Loucy (cell line): ENCODE measurements around the gene CCDC158.

Experiments used
- CTCF ChIP-seq: fragments of 200-600 bp; sonication (generic); conservative IDR thresholded peaks from 2 replicates; pipeline ENCODE4 v1.5.1; 2014; ENCODE audit warnings: mild to moderate bottlenecking, antibody characterized with exemption, low read length
- EZH2phosphoT487 ChIP-seq: fragments of 200-600 bp; IDR thresholded peaks from 2 replicates; pipeline ENCODE4 v1.6.1; 2018; ENCODE audit warnings: antibody characterized with exemption, mild to moderate bottlenecking, moderate library complexity, borderline replicate concordance

DNA sequence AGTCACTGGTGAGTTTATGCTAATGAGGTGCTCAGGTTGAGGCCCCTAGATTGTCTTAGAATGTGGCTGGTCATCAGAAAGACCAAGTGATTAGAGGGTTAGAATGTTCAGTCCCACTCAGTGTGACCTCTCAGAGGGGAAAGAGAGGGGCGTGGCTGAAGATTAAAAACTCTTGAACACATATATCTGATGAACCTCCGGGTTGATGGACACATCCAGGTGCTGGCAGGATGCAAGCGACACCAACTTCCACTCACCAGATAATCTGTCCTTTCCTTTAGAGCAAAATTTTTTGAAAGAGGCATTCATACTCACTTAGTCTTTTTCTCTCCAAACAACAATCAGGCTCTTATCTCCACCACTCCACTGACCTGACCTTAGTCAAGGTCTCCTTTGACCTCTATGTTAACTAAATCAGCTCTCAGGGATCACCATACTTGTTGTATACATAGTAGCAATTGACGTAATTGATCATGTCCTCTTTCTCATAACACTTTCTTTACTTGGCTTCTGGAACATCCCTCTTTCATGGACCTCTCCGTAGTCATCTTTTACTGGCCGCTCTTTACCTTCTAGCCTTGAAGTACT lies 155.2 kb downstream of the CCDC158 start:
- TF ChIP-seq CTCF (no peak), EZH2phosphoT487 (no peak)
